GM12801 (cell line): ENCODE data around the gene PLXNA4.

Experiments used
- TF ChIP-seq, protein P1 (sequence below): IDR thresholded peaks from one replicate; pipeline ENCODE4 v1.5.1; 2011; ENCODE audit warnings: control low read depth; ENCODE audit not compliant: insufficient read length; ENCODE audit errors: extremely low read depth

The PLXNA4 gene

DNA sequence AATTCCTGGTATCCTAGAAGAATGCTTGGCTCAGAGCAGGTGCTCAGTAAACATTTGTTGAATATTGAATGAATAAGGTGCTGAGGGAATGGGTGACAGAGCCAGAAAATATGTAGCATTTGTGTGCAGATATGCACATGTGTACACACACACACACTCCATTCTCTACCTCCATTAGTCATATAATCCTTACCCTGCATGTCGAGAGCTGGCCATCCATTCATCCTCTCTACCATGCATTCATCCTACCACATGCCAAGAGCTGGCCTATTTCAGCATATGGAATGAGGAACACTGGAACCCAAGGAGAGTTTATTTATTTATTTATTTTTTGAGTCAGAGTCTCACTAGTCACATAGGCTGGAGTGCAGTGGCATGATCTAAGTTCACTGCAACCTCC, 284.8 kb downstream of the PLXNA4 start:
- TF ChIP-seq, protein P1, sequence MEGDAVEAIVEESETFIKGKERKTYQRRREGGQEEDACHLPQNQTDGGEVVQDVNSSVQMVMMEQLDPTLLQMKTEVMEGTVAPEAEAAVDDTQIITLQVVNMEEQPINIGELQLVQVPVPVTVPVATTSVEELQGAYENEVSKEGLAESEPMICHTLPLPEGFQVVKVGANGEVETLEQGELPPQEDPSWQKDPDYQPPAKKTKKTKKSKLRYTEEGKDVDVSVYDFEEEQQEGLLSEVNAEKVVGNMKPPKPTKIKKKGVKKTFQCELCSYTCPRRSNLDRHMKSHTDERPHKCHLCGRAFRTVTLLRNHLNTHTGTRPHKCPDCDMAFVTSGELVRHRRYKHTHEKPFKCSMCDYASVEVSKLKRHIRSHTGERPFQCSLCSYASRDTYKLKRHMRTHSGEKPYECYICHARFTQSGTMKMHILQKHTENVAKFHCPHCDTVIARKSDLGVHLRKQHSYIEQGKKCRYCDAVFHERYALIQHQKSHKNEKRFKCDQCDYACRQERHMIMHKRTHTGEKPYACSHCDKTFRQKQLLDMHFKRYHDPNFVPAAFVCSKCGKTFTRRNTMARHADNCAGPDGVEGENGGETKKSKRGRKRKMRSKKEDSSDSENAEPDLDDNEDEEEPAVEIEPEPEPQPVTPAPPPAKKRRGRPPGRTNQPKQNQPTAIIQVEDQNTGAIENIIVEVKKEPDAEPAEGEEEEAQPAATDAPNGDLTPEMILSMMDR = no peak

DNA sequence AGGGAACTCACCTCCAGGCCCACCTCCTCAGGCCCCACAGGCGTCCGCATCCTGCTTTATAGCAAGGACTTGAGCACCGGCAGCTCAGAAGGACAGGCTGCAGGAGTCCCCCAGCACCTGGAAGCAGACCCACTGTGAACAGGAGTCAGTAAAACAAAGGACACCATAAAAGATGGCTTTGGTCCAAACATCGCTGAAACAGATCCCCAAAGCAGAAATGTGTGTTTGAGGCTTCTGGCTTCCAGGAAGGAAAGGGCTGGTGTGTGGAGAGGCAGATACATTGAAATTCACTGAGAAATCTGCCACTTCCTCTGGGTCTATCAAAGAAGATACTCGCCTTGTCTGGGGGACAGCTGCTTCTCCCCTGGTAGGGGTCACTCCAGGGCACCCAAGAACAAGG, 286.2 kb downstream of the PLXNA4 start:
- TF ChIP-seq, protein P1 = no peak

DNA sequence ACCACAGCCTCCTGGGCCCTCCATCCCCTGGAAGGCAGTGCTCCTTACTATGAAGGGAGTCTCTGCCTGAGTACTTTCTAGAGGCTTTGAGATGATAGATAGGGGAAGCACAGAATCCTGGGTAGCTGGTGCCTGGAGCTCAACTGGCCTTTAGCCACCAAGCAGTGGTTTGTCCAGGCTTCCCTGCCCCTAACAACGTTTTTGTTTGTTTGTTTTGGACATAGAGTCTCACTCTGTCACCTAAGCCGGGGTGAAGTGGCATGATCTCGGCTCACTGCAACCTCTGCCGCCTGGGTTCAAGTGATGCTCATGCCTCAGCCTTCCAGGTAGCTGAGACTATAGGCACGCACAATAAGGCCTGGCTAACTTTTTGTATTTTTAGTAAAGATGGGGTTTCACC, 289.4 kb downstream of the PLXNA4 start:
- TF ChIP-seq, protein P1 = no peak

DNA sequence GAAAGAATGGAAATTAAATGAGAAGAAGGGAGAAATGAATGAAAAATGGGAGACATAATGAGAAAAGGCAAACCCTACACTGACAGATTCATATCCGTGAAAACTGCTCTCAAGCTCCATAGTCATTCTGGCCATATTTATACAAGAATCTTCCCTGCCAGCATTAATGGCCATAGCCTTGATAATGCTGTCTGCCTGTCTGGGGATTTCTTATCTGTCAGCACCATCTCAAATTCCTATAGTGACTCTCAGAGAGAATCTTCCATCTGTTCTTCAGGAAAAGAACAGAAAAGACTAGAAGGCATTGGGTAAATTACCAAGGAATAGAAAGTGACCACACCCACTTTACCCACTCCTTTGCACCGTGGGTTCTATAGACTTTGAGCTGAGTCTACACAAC, 295.9 kb downstream of the PLXNA4 start:
- TF ChIP-seq, protein P1 = no peak

DNA sequence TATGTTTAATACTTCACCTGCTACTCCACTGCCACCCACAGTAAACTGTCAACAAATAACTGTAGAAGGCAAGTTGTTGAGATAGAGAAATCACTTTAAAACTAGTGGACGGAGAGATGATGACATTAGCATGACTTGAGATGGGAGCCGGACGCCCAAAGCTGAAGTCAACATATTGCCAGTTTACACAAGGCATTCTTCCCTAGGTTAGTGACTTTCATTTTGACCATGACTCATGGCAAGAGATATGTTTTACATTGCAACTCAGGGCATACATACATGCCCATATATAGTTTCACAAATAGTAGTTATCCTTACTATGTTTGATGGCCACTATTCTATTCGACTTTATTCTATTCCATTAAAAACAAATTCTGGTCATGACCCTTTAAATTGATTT, 296.6 kb downstream of the PLXNA4 start:
- TF ChIP-seq, protein P1 = no peak

DNA sequence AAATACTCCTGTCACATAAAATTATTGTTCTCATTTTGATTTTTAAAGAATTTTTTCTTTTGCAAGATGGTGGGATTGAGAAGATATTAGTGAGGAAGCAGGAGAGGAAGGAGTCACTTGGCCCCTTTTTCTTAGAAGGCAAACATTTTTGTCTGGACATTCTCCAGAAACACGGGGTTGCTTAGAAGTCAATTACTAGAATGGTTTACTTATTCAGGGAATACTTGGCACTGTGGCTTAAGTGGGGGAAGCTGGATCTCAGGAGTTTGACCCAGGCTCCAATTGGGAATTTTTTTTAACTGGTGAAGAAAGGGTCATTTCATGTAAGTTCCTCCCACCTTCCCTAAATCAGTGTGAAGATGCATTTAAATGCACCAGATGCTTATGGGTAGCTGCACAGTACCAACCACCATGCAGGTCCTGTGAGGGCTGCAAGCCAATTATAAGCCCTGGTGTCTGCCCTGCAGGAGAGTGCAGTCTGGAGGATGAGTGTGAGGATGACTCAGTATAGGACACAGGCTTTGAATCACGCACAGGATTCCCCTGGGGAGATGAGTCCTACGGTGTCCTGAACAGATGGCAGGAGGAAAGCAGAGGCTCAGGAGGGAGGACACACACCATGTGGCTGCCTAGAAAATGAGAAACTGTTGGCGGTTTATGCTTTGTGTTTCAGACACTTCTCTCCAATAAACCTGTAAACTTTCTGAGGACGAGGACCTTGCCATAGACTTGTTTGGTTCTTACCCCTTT, 299.1 kb downstream of the PLXNA4 start:
- TF ChIP-seq, protein P1 = no peak

DNA sequence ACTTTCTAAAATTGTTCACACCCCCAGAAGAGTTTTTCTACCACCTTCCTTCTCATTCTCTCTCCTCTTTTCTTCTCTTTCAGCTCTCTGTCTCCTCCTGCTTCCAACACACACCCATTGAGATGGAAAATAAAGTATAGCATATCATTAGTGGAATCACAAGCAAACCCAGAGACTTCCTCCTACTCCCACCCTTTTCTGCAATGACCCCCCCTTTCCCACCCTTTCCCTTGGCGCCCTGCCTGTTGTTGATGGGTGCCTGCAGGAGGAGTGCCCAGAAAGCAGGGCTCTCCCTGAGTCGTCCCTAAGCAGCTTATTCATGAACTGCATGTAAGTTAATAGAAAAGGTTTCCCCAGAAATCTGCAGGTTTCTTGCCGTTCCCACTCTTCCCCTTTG, 300.0 kb downstream of the PLXNA4 start:
- TF ChIP-seq, protein P1 = no peak
